GM13977 (cell line): ENCODE measurements around the gene GNB1L.
"Not testable (repeated sequence)": the region's sequence is repeated elsewhere in the genome, so short reads cannot be mapped to it uniquely, and the experiment has no call there.

ENCODE experiments used
- DNase-seq: peaks from one replicate; pipeline ENCODE4 v3.0.0; 2012; ENCODE audit warnings: low spot score
- CTCF ChIP-seq: IDR thresholded peaks from 2 replicates; pipeline ENCODE4 v1.5.1; 2012; ENCODE audit warnings: mild to moderate bottlenecking, control low read depth; ENCODE audit not compliant: insufficient read depth; ENCODE audit errors: extremely low read depth, missing control alignments
- in situ Hi-C: fragments of 300-500 bp; cut with MboI; formaldehyde crosslinking; loops from one replicate; pipeline ENCODE4 v1.12.0; 2022; ENCODE audit warnings: low sequenced_read_pairs, low pct_unique_long_range_greater_than_20kb, mixed read lengths, inconsistent platforms; ENCODE audit not compliant: unreplicated experiment

Gene GNB1L

GRCh38 chr22:19793661-19794310 is 60.9 kb downstream of the GNB1L start:
- no peak for DNase-seq
- TF ChIP-seq CTCF: no peak
- in situ Hi-C loops: no loop called here

- in situ Hi-C loops: no loop called here
- no peak for DNase-seq
- no peak for TF ChIP-seq CTCF
These were observed 61.5 kb downstream of the GNB1L start for GRCh38 chr22:19793161-19793560.

GRCh38 chr22:19792383-19792896 is 62.2 kb downstream of the GNB1L start:
- DNase-seq, in situ Hi-C loops: not testable (repeated sequence)

GRCh38 chr22:19791894-19792293 is 62.8 kb downstream of the GNB1L start:
- in situ Hi-C loops: no loop called here
- DNase-seq: no peak

GRCh38 chr22:19791243-19791642 is 63.4 kb downstream of the GNB1L start:
- no peak for TF ChIP-seq CTCF
- in situ Hi-C loops: no loop called here
- no peak for DNase-seq

More at GRCh38 chr22:19791894-19792293, 62.8 kb downstream of the GNB1L start:
- TF ChIP-seq CTCF: no peak

- no peak for DNase-seq
- TF ChIP-seq CTCF: no peak
- in situ Hi-C loops: no loop called here
These were observed 64.8 kb downstream of the GNB1L start for GRCh38 chr22:19789828-19790227.

GRCh38 chr22:19789406-19789805 is 65.3 kb downstream of the GNB1L start:
- no peak for DNase-seq
- in situ Hi-C loops: no loop called here
- TF ChIP-seq CTCF: no peak
